ENCODE data around the gene PARD3. TPM values are rescaled to one million over a fixed set of nuclear protein-coding genes. Genes with fewer than 3 reads are reported as not detected.

The PARD3 gene
- total RNA-seq, 1 donor from 2014 or later = 98.2 TPM

DNA sequence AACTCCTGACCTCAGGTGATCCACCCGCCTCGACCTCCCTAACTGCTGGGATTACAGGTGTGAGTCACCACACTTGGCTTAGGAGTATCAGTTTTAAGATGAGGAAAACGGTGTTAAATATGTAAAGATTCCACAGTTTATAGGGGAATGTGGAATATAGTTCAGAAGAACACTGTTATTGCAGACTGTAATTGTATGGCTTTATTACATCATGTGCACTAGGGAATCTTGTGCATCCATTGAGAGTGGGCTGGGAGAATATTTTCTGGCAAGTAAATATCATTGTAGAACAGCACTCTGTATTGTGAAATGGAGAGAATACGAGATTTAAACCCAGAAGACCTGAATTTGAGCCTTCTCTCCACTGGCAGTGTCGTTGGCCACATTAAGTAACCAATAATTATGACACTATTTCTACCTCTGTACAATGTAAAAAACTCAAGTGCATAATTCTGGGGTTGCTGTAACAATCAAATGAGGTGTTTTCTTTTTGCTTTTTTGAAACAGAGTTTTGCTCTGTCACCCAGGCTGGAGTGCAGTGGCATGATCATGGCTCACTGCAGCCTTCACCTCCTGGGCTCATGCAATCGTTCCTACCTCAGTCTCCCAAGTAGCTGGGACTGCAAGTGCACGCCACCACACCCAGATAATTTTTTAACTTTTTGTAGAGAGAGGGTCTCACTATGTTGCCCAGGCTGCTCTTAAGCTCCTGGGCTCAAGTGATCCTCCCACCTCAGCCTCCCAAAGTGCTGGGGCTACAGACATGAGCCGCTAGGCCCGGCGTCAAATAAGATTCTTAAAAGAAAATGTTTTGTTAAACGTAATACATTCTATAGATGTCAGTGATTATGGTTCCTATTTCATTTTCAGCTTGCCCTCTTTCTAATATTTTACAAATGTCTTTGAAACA, 12.0 kb upstream of the PARD3 start:
- TF ChIP-seq, protein P1, sequence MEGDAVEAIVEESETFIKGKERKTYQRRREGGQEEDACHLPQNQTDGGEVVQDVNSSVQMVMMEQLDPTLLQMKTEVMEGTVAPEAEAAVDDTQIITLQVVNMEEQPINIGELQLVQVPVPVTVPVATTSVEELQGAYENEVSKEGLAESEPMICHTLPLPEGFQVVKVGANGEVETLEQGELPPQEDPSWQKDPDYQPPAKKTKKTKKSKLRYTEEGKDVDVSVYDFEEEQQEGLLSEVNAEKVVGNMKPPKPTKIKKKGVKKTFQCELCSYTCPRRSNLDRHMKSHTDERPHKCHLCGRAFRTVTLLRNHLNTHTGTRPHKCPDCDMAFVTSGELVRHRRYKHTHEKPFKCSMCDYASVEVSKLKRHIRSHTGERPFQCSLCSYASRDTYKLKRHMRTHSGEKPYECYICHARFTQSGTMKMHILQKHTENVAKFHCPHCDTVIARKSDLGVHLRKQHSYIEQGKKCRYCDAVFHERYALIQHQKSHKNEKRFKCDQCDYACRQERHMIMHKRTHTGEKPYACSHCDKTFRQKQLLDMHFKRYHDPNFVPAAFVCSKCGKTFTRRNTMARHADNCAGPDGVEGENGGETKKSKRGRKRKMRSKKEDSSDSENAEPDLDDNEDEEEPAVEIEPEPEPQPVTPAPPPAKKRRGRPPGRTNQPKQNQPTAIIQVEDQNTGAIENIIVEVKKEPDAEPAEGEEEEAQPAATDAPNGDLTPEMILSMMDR (IDR thresholded peaks at IDR 0.05; ENCODE audit: insufficient read depth, low read length, severe bottlenecking) = no peak
- H3K27me3 ChIP-seq (ENCODE audit: control insufficient read depth, insufficient read depth, low read length) = no peaks in the 10 kb centered on the region
- FAIRE-seq (no peak), DNase-seq (ENCODE audit: low read depth) (no peak)
- H3K36me3 ChIP-seq (ENCODE audit: control insufficient read depth, insufficient read depth, low read length) = no peaks in the 10 kb centered on the region
- no peak overlapping the region for H3K4me3 ChIP-seq (ENCODE audit: low read depth, low read length)

DNA sequence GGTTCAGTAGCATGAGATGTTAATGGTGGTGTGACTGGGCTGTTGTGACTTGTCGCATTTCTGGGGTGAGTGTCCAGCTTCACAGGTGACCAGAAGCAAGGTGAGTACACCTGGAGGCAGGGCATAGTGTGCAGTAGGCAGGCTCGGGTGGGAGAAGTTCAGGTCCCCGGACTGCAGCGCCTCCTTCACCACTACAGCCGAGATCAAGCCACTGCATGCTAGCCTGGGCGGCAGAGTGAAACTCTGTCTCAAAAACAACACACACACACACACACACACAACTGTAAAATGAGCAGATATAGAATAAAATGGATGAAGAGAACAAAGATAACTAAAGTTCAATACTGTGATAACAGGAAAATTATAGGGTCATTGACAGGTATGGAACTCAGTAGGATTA, 11.1 kb upstream of the PARD3 start:
- no peaks in the 10 kb centered on the region for H3K27me3 ChIP-seq (ENCODE audit: control insufficient read depth, insufficient read depth, low read length)
- FAIRE-seq = no peak

DNA sequence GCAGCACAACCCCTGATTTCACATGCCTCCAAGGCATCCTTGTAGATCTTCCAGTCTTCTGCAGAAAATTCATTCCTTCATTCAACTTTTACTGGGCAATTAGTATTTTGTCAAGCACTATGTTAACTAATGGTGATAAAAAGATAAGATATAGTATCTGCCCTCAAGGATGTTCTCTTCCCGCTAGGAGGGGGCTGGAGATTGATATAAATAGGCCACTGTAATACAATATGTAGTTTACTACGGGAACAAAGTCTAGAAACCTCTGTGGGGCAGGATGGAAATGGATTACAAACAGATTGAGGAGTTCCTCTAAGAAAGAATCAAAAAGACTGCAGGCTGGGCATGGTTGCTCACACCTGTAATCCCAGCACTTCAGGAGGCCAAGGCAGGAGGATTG, 10.3 kb upstream of the PARD3 start:
- Histone ChIP-seq H3K36me3 (ENCODE audit: control insufficient read depth, insufficient read depth, low read length) (no peaks in the 10 kb centered on the region), H3K27me3 (ENCODE audit: control insufficient read depth, insufficient read depth, low read length) (no peaks in the 10 kb centered on the region), H3K4me3 (ENCODE audit: low read depth, low read length) (no peak overlapping the region)
- TF ChIP-seq, protein P1 (IDR thresholded peaks at IDR 0.05; ENCODE audit: insufficient read depth, low read length, severe bottlenecking) = no peak
- FAIRE-seq = no peak
- no peak for DNase-seq (ENCODE audit: low read depth)

More for the DNA sequence above, 11.1 kb upstream of the PARD3 start:
- H3K36me3 ChIP-seq (ENCODE audit: control insufficient read depth, insufficient read depth, low read length) = no peaks in the 10 kb centered on the region
- DNase-seq (ENCODE audit: low read depth) = no peak
- TF ChIP-seq, protein P1 (IDR thresholded peaks at IDR 0.05; ENCODE audit: insufficient read depth, low read length, severe bottlenecking) = no peak
- H3K4me3 ChIP-seq (ENCODE audit: low read depth, low read length) = no peak overlapping the region

DNA sequence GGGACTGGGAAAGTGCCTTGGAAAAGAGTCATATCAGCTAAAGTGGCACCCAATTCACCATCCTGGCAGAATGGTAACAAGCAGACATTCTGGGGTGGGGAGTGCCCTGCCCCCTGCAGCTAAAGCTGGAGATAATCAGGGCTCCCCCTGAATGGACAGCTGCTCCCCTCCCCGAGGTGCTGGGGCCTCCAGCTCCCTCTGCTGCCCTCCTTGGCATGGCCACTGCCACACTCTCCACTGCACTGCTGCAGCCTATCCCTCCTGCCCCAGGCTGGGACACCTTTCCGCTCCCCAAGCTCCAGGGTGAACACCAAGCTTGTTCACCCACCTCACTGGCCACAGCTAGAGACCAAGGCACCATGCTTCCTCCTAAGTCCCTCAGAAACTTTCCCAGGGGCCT, 9.8 kb upstream of the PARD3 start:
- DNase-seq (ENCODE audit: low read depth) (no peak), FAIRE-seq (no peak)
- Histone ChIP-seq H3K36me3 (ENCODE audit: control insufficient read depth, insufficient read depth, low read length) (no peaks in the 10 kb centered on the region), H3K4me3 (ENCODE audit: low read depth, low read length) (no peak overlapping the region), H3K27me3 (ENCODE audit: control insufficient read depth, insufficient read depth, low read length) (no peaks in the 10 kb centered on the region)
- TF ChIP-seq, protein P1 (IDR thresholded peaks at IDR 0.05; ENCODE audit: insufficient read depth, low read length, severe bottlenecking) = peak; percentile 22

DNA sequence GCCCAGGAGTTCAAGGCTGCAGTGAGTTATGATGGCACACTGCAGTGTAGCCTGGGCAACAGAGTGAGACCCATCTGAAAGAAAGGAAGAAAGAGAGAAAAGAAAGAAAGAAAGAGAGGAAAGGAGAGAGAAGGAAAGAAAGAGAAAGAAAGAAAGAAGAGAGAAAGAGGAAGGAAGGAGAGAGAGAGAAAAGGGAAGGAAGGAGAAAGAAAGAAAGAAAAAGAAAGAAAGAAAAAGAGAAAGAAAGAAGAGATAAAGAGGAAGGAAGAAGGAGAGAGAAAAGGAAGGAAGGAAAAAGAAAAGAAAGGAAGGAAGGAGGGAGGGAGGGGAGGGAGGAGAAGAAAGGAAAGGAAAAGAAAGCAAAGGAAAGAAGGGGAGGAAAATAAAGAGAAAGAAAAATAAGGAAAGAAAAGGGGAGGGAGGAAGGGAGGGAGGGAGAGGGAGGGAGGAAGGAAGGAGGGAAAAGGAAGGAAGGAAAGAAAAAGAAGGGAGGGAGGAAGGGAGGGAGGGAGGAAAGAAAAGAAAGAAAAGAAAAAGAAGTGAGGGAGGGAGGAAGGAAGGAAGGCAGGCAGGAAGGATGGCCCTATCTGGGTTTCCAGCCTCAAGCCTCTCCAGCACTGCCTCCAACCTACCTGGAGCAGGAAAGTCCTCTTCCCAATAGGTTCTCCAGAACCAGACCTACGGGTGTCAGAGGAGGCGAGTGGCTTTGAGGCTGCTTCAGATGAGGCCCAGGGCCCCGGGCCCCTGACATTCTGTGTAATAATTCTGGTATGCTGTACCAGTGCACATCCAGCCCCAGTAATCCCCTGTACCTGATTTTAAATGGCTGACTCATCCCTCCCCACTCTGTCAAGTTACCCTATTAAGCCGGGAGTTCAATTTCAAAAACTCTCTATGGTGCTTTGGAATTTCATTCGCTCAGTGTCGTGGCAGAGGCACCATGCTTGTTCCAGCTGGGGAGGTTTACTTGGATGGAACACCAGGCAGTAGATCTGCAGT, 6.8 kb upstream of the PARD3 start:
- Histone ChIP-seq H3K27me3 (ENCODE audit: control insufficient read depth, insufficient read depth, low read length) (no peaks in the 10 kb centered on the region), H3K36me3 (ENCODE audit: control insufficient read depth, insufficient read depth, low read length) (no peaks in the 10 kb centered on the region), H3K4me3 (ENCODE audit: low read depth, low read length) (no peak overlapping the region)
- no peak for FAIRE-seq
- TF ChIP-seq, protein P1 (IDR thresholded peaks at IDR 0.05; ENCODE audit: insufficient read depth, low read length, severe bottlenecking) = no peak
- peak; percentile 25 for DNase-seq (ENCODE audit: low read depth)
